ENCODE results near the gene WNT7B. TPM values are rescaled to one million over a fixed set of nuclear protein-coding genes. Genes with fewer than 3 reads are reported as not detected.

The WNT7B gene
- total RNA-seq, 1 donor from 2014 or later, result not detected

Other genes starting within 250 kb of the WNT7B start
- gene PPARA, start 173.4 kb upstream of the WNT7B start, total RNA-seq, result 11.6 and 14.3 TPM in 2 replicates

Measured in activated T-helper 1 cell treated with anti-CD3 and anti-CD28 coated beads, Interleukin-12 subunit alpha, Interleukin-12 subunit beta, Interleukin-2, Interleukin-4 antibody, amounts not matched to agents 30 ng/mL and 10 ng/mL and 1 ng/mL, durations not matched to agents 14 hours and 24 hours and 36 hours (primary cell).